Measurements from ENCODE around the gene C2CD4D.

DNA sequence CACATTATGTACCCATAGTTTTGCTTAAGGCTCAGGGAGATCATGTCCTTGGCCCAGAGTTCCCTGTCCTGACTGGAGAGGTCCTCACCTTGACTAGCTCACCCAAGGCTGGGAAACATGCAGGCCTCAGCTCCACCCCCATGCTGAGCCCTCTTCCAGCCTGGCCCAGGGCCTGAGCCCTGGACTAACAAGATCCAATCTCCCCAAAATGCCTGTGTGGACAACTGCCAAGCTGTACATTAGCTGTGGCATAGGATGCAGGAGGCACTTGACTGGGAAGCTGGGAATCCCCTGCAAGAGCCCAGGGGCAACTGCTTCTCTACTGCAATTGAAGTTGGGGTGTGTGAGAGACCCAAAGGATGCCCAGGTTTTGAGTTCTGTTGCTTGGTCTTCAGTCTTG is 36.5 kb downstream of the C2CD4D start:
- TF ChIP-seq, protein P1, sequence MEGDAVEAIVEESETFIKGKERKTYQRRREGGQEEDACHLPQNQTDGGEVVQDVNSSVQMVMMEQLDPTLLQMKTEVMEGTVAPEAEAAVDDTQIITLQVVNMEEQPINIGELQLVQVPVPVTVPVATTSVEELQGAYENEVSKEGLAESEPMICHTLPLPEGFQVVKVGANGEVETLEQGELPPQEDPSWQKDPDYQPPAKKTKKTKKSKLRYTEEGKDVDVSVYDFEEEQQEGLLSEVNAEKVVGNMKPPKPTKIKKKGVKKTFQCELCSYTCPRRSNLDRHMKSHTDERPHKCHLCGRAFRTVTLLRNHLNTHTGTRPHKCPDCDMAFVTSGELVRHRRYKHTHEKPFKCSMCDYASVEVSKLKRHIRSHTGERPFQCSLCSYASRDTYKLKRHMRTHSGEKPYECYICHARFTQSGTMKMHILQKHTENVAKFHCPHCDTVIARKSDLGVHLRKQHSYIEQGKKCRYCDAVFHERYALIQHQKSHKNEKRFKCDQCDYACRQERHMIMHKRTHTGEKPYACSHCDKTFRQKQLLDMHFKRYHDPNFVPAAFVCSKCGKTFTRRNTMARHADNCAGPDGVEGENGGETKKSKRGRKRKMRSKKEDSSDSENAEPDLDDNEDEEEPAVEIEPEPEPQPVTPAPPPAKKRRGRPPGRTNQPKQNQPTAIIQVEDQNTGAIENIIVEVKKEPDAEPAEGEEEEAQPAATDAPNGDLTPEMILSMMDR (IDR thresholded peaks at IDR 0.05 in 2 of 3, conservative IDR thresholded peaks at IDR 0.05 in 1 of 3; ENCODE audit: borderline replicate concordance in 1 of 3, insufficient read depth in 1 of 3, low read depth in 2 of 3, low read length in 2 of 3), result no peak
- TF ChIP-seq JUND (IDR thresholded peaks at IDR 0.05) (no peak), SP1 (IDR thresholded peaks at IDR 0.05; ENCODE audit: low read depth) (no peak), POLR2A (IDR thresholded peaks at IDR 0.05; ENCODE audit: borderline replicate concordance, extremely low read depth, insufficient read depth, insufficient read length) (no peak), YY1 (IDR thresholded peaks at IDR 0.05; ENCODE audit: extremely low read depth, insufficient replicate concordance, low read depth, low read length) (no peak), ZNF274 (IDR thresholded peaks at IDR 0.05; ENCODE audit: low read depth, low read length) (no peak), CEBPB (IDR thresholded peaks at IDR 0.05; ENCODE audit: low read depth) (no peak), CBX3 (IDR thresholded peaks at IDR 0.05; ENCODE audit: low read depth) (no peak)
- TF ChIP-seq, protein P2, sequence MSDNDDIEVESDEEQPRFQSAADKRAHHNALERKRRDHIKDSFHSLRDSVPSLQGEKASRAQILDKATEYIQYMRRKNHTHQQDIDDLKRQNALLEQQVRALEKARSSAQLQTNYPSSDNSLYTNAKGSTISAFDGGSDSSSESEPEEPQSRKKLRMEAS (IDR thresholded peaks at IDR 0.05), result no peak
- TF ChIP-seq, protein P3, sequence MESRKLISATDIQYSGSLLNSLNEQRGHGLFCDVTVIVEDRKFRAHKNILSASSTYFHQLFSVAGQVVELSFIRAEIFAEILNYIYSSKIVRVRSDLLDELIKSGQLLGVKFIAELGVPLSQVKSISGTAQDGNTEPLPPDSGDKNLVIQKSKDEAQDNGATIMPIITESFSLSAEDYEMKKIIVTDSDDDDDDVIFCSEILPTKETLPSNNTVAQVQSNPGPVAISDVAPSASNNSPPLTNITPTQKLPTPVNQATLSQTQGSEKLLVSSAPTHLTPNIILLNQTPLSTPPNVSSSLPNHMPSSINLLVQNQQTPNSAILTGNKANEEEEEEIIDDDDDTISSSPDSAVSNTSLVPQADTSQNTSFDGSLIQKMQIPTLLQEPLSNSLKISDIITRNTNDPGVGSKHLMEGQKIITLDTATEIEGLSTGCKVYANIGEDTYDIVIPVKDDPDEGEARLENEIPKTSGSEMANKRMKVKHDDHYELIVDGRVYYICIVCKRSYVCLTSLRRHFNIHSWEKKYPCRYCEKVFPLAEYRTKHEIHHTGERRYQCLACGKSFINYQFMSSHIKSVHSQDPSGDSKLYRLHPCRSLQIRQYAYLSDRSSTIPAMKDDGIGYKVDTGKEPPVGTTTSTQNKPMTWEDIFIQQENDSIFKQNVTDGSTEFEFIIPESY (IDR thresholded peaks at IDR 0.05; ENCODE audit: extremely low read depth, insufficient replicate concordance, low read length), result no peak
